Mucosa of stomach (tissue), 1 donor: ENCODE results near the gene MEIS2.

Source experiments
- H3K27me3 ChIP-seq: one replicate; pipeline ENCODE4 v1.7.0; 2013; ENCODE audit warnings: mild to moderate bottlenecking, low read length; ENCODE audit not compliant: control insufficient read depth, insufficient read depth
- H3K36me3 ChIP-seq: one replicate; pipeline ENCODE4 v1.7.0; 2013; ENCODE audit warnings: low read length; ENCODE audit not compliant: control insufficient read depth, insufficient read depth
- H3K4me1 ChIP-seq: one replicate; pipeline ENCODE4 v1.7.0; 2013; ENCODE audit warnings: mild to moderate bottlenecking, low read length; ENCODE audit not compliant: control insufficient read depth, insufficient read depth
- H3K4me3 ChIP-seq: one replicate; pipeline ENCODE4 v1.7.0; 2013; ENCODE audit warnings: low read length
- H3K9ac ChIP-seq: one replicate; pipeline ENCODE4 v1.7.0; 2013; ENCODE audit warnings: mild to moderate bottlenecking, low read length, moderate library complexity
- H3K9me3 ChIP-seq: one replicate; pipeline ENCODE4 v1.7.0; 2013; ENCODE audit warnings: mild to moderate bottlenecking, low read length, moderate library complexity; ENCODE audit not compliant: control insufficient read depth
- donor health status: Pancreatic carcinoma.

MEIS2 gene

DNA sequence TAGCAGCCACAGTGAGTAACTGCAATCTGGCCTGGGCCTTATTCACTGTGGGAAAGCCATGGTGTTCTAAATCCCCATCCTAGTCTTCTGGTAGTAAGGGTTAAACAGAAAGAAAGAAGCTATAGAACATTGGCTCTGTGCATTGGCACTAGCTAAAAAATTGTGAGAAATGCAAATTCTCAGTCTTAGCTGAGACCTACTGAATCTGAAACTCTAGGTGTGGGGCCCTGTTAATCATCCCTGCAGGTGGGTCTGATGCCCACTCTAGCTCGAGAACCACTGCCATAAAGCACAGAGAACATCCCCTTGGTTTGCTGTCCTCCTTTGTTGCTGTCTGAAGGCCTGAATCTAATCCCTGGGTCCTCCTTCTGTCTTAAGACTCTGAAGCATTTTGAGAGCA, 59.3 kb downstream of the MEIS2 start:
- Histone ChIP-seq H3K36me3 (peaks cover 4% of the 10 kb centered on the region), H3K4me1 (no peaks in the 10 kb centered on the region), H3K9ac (no peak overlapping the region), H3K9me3 (no peaks in the 10 kb centered on the region), H3K4me3 (no peak overlapping the region), H3K27me3 (no peaks in the 10 kb centered on the region)

DNA sequence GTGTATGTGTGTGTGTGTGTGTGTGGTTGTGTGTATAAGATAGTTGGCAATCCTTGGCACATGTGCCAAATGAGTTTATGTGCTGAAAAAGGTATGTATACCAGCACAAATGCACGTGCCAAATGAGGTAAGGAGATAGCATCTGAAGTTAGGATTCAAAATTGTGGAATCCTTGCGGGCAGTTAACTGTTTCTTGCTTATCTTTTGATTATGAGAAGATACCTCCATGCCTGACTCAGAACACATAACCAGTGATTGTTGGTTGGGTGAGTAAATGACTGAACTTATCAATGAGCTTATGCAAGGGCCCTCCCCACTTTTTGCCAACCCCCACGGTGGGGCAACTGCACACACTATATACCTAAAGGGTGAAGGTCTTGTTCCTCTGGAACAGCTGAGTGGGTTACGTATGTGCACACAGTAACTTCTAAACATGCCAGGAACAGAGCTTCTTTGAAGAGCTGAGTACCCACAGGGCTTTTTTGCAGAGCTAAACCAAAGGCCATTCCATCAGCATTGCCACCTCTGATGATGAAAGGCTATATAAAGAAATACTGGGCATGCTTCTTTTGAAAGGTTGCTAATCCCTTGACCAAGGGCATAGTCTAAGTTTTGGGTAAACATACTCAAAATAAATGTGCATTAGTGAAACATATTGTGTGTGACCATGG, 60.1 kb downstream of the MEIS2 start:
- Histone ChIP-seq H3K4me3 (no peak overlapping the region), H3K27me3 (no peaks in the 10 kb centered on the region), H3K9me3 (no peaks in the 10 kb centered on the region), H3K4me1 (peaks cover 6% of the 10 kb centered on the region), H3K9ac (no peak overlapping the region), H3K36me3 (peaks cover 4% of the 10 kb centered on the region)

DNA sequence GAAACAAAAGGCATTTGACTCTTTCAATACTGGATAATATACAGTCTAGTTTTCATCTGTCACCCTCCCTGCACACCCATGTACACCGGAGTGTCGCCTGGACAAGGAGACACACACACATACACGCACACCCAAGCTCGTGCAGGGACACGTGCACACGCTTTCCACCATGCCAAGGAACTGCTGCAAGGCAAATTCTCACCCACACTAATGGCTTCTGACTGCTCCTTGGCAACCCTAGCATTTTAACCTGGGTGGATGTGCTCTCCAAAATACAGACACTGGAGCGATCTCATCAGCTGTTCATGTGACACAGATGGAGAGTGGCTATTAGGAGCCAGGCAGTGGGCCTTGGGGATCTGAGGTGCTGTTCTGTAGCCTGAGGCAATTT, 61.6 kb downstream of the MEIS2 start:
- H3K9me3 ChIP-seq: no peaks in the 10 kb centered on the region
- H3K4me1 ChIP-seq: peaks cover 20% of the 10 kb centered on the region
- no peaks in the 10 kb centered on the region for H3K27me3 ChIP-seq
- H3K4me3 ChIP-seq: no peak overlapping the region
- H3K9ac ChIP-seq: no peak overlapping the region
- peaks cover 4% of the 10 kb centered on the region for H3K36me3 ChIP-seq

DNA sequence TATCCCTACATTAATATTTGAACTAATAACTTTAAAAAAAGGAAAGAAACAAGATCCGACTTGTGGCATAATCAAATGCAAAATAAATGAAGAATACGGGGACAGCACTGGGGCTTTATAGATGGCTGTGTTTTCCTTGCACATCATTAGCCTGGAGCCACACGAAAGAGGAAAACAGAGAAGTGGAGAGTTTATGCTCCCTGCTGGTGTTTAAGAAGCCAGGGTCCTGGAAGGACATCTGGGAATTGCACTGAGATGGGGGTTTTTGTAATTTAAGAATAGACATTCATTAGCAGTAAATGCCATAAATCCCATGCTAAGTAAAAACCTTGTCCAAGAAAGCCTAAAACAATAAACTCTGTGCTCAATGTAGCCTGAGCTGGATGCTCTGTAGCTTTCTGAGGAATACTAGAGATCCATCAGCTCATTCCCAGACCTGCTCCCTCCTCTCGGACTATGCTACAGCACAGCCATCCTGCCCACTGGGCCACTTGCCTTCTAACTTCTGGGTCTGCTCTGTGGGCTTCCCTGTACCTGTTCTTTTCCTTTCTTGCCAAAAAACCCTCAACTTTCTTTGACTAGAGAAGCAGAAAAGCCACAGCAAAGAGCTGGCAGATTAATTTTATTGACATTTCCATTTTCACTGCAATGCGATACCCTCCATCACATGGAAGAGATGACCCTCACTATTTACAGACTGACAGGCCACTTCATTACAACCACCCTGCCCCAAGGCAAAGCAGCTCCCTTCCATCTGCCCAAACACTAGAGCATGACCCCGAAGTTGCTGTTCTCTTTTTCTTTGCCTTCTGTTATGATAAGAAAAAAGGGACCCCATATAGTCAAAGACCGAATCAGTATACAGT, 62.3 kb downstream of the MEIS2 start:
- peaks cover 20% of the 10 kb centered on the region for H3K4me1 ChIP-seq
- H3K9ac ChIP-seq: no peak overlapping the region
- no peak overlapping the region for H3K4me3 ChIP-seq
- H3K27me3 ChIP-seq: no peaks in the 10 kb centered on the region
- peaks cover 4% of the 10 kb centered on the region for H3K36me3 ChIP-seq
- H3K9me3 ChIP-seq: no peaks in the 10 kb centered on the region

DNA sequence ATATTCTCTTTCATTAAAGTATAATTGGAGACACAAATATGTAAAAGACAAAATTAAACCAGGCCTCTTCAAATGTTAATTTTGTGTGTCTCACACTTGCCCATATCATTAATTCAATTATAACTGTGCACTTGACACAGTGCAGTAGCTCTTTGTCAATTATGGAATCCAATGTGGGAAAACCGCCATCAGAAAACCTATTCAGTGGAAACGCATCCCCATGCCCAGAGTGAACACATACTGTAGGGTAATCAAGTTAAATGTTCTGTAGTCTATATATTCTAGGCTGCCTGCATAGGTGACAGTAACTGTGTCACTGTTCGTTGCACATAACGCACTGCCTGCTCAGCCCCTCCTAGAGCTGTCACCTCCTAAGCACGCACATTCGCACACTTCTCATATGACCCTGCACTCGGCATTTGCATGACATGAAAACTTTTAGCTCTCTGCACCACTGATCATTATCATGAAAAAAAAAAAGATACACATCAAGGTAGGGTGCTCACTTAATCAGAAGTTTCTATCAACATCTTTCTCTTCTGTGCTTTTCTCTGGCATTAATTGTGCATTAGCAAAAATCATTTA, 63.2 kb downstream of the MEIS2 start:
- Histone ChIP-seq H3K9me3 (no peaks in the 10 kb centered on the region), H3K9ac (no peak overlapping the region), H3K4me1 (peaks cover 20% of the 10 kb centered on the region), H3K36me3 (no peaks in the 10 kb centered on the region), H3K4me3 (no peak overlapping the region), H3K27me3 (no peaks in the 10 kb centered on the region)

DNA sequence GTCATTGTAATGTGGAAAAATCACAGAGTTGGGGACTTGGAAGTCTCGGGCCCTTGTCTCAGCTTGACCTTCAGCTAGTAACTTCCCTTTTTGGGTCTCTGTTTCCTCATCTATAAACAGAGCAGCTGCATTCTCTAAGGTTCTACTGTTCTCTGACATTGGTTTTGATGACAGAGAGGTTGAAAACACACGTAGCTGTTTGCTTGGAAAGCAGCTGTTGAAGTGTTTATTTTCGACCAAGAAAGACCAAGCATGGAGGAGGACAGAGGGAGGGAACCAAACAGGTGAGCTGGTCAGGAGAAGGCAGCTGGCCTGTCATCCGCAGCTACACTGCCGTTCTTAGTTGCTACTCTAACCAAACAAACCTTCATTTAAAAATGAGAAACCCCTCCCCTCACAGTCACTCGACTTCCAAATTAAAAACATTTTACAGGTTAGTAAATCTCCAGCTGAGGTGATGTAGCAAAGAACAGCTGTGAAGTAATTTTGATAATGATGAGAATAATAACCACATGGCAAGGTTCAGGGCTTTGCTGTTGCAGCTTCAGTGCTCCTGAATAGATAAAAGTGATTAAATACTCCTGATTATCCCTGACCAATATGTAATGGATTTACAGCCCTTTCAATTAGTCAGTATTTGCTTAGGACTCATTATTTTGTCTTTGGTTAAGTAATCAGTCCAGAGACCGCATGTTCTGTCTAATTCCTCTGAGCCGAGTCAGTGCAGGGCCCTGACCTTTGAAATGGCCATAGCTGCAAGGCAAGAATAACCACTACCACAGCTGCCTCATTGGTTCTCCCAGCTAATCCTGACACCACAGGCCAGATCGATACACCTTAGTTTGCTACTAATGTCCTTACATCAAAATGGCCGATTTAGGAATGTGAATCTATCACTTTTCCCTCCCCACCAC, 65.3 kb downstream of the MEIS2 start:
- H3K9ac ChIP-seq: no peak overlapping the region
- no peaks in the 10 kb centered on the region for H3K27me3 ChIP-seq
- no peaks in the 10 kb centered on the region for H3K9me3 ChIP-seq
- no peaks in the 10 kb centered on the region for H3K36me3 ChIP-seq
- H3K4me3 ChIP-seq: no peak overlapping the region
- peaks cover 20% of the 10 kb centered on the region for H3K4me1 ChIP-seq

DNA sequence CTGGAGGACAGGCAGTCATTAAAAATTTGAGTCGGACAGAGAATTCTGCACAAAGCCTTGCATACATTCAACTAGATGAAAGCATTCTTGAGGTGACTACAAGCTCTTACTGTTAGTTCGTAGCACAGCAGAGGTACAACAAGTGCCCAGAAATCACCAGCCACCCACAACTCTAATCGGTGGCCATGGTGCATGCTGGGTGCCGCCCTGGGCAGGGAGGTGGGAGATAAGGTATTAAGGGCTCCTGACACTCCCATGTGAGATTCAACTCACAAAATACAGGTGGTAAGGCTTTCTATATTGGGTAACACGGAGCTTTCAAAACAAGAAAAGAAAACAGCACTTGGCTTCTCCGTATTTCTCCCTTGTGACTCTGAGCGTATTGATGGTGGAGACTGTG, 66.0 kb downstream of the MEIS2 start:
- H3K27me3 ChIP-seq: no peaks in the 10 kb centered on the region
- no peaks in the 10 kb centered on the region for H3K36me3 ChIP-seq
- H3K4me1 ChIP-seq: peaks cover 20% of the 10 kb centered on the region
- H3K9me3 ChIP-seq: no peaks in the 10 kb centered on the region
- no peak overlapping the region for H3K9ac ChIP-seq
- no peak overlapping the region for H3K4me3 ChIP-seq

DNA sequence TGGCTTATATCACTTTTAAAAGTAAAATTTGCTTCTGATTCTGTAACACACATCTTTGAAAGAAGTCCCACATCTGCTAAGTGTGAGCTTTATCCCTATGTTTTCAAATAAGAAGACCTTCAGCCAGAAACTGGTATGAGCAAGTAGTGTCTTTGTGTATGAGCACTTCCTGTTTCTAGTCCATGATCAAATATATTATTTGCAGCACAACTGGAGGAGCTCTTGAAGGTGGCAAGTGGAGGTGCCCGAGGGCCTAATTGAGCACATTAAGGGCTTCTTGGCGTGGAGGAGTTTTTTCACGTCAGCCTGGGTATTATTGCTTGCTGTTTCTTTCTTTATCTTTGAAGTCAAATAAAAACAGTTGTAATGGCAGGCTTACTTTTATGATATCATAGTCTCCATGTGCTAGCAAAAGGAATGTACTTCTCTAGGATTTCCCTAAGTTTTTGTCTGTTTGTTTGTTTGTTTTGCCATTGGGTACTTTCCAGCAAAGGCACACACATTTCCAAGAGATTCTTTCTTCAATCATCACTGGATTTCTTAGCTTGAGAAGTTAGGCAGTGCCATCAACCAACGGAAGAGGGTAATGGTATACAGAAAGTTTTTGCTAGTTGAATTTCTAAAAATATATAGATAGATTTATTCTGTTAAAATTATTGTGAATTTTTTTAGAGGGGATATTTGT, 68.1 kb downstream of the MEIS2 start:
- no peak overlapping the region for H3K4me3 ChIP-seq
- H3K9me3 ChIP-seq: no peaks in the 10 kb centered on the region
- H3K4me1 ChIP-seq: peaks cover 20% of the 10 kb centered on the region

DNA sequence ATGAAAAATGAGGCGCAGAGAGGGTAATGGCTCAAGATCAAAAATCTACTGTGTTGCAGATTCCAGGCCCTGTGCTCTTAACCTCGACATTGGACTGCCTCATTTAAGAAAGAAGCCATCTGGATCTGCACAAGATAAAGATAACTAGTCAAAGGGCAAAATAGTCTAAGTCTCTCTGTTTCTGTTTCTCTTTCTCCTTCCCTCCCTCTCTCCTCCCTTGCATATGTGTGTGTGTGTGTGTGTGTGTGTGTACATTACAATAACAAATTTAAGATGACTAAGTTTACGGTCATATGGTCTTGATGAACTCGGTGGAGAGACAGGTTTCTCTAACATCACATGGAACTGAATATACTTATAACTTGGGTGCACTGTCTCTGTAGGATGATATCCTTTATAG, 69.2 kb downstream of the MEIS2 start:
- no peaks in the 10 kb centered on the region for H3K36me3 ChIP-seq
- no peaks in the 10 kb centered on the region for H3K27me3 ChIP-seq
- H3K9ac ChIP-seq: no peak overlapping the region
- no peak overlapping the region for H3K4me3 ChIP-seq
- H3K4me1 ChIP-seq: peaks cover 20% of the 10 kb centered on the region
- H3K9me3 ChIP-seq: no peaks in the 10 kb centered on the region

More for the DNA sequence above, 68.1 kb downstream of the MEIS2 start:
- H3K9ac ChIP-seq: no peak overlapping the region
- no peaks in the 10 kb centered on the region for H3K27me3 ChIP-seq
- H3K36me3 ChIP-seq: no peaks in the 10 kb centered on the region

DNA sequence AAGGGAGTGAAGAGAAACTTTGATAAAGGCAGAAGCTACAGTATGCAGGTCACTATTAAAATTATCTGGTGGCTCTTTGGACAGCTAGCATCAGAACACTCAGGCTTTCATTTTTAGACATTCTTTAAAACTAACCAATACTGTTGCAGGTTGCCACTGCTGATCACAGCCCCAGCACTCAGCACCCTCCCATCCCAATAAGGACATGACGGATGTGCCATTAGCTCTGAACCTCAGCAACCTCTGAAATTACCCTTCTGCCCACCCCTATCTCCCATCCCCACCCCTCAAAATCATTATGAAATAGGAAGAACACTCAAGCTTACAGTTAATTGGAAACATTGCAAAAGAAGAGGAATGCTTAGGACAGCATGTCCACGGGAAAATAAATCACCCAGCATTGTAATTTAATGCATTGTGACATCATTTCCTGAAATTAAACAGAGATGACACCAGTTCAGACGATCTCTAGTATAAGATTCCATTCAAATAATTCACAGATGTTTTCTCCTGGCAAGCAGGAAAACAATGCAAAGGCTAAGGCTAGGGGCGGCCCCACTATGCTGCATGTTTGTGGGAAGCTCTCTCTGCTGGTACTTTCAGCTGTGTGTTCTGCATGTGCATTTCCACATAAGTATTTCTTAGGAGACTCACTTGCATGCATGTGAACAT, 71.6 kb downstream of the MEIS2 start:
- no peaks in the 10 kb centered on the region for H3K27me3 ChIP-seq
- no peaks in the 10 kb centered on the region for H3K9me3 ChIP-seq
- no peaks in the 10 kb centered on the region for H3K4me1 ChIP-seq
- no peaks in the 10 kb centered on the region for H3K36me3 ChIP-seq
- H3K4me3 ChIP-seq: no peak overlapping the region
- no peak overlapping the region for H3K9ac ChIP-seq

DNA sequence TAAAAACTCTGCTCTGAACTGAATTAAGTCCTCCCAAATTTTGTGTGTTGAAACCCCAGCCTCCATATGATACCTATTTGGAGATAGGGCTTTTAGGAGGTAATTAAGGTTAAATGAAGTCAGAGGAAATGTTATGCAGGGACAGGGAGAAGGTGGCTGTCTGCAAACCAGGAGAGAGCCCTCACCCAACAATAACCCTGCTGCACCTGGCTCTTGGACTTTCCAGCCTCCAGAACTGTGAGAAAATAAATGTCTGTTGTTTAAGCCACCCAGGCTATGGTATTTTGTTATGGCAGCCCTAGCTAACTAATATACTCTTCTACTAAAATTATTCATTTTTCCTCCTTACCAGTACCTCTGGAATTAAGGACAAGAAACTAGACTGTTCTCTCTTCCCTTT, 79.5 kb downstream of the MEIS2 start:
- no peaks in the 10 kb centered on the region for H3K27me3 ChIP-seq
- no peak overlapping the region for H3K9ac ChIP-seq
- peaks cover 32% of the 10 kb centered on the region for H3K4me1 ChIP-seq
- H3K36me3 ChIP-seq: no peaks in the 10 kb centered on the region
- H3K9me3 ChIP-seq: no peaks in the 10 kb centered on the region
- no peak overlapping the region for H3K4me3 ChIP-seq
